ENCODE results near the gene POLR3F. TPM values are rescaled to one million over a fixed set of nuclear protein-coding genes. Genes with fewer than 3 reads are reported as not detected.

The POLR3F gene
- total RNA-seq, 1 experiment from 2014 or later = 4.2 TPM

DNA sequence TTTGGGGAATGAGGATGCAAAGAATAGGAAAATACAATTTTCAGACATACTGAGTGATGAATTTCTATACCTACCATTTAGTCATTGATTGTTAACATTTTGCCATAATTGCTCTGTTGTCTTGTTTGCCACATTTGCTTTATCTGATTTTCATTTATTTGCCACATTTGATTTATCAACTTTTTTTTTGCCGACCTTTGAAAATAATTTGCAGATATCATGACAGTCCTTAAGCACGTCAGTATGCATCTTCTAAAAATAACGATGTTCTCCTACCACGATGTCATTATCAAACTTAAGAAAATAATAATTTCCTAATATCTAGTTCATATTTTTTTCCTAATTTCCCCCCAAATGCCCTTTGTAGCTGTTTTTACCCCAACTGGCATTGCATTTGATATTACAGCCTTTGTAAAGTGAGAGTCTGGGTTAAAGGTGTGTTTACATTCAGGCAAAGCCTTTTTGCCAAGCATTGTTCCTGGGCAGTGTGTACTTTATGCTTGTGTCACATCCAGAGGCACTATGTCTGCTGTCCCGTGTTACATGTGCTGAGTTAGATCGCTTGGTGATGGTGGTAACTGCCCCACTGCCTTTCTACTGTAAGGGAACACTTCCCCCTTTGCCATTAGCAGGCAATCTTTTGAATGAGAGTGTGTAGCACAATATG is 66.9 kb downstream of the POLR3F start:
- no peak for DNase-seq (ENCODE audit: low read depth)

More for the DNA sequence above, 66.9 kb downstream of the POLR3F start:
- in situ Hi-C loops (cut with HindIII; ENCODE audit: low pct_unique_long_range_greater_than_20kb, low sequenced_read_pairs) = no loop called here

Other genes starting within 250 kb of the POLR3F start
- 15.7 and 28.1 TPM in 2 replicates for gene ZNF133, start 178.9 kb upstream of the POLR3F start, total RNA-seq (2014; rRNA removed; shearing (Covaris generic); ENCODE audit: low replicate concordance)
- 2.7 and 5.0 TPM in 2 replicates for gene DZANK1, start 360 bp upstream of the POLR3F start, total RNA-seq (2014; rRNA removed; shearing (Covaris generic); ENCODE audit: low replicate concordance)
- 34.0 and 48.8 TPM in 2 replicates for gene RBBP9, start 29.8 kb downstream of the POLR3F start, total RNA-seq (2014; rRNA removed; shearing (Covaris generic); ENCODE audit: low replicate concordance)
- gene SEC23B, start 40.5 kb downstream of the POLR3F start, total RNA-seq (2014; rRNA removed; shearing (Covaris generic); ENCODE audit: low replicate concordance) = 71.7 and 74.9 TPM in 2 replicates
- gene SMIM26, start 100.0 kb downstream of the POLR3F start, total RNA-seq (2014; rRNA removed; shearing (Covaris generic); ENCODE audit: low replicate concordance) = 145 and 161 TPM in 2 replicates
- 208 and 236 TPM in 2 replicates for gene DTD1, start 120.7 kb downstream of the POLR3F start, total RNA-seq (2014; rRNA removed; shearing (Covaris generic); ENCODE audit: low replicate concordance)